K562 (cell line): ENCODE data around the gene EOLA1. TPM values are rescaled to one million over a fixed set of nuclear protein-coding genes. Genes with fewer than 3 reads are reported as not detected.
A peak's percentile ranks its signal among the peaks of the same experiment; 100 is the strongest.

Experiments used
- CTCF ChIP-seq, 3 experiments: IDR thresholded peaks in 2 of 3; conservative IDR thresholded peaks in 1 of 3; 2 replicates each; pipeline ENCODE4 v1.5.1; 2011 to 2012; ENCODE audit warnings: low read length in 3 of 3, mild to moderate bottlenecking in 3 of 3, control low read depth in 2 of 3, improper control_type of control experiment in 1 of 3, inconsistent platforms in 1 of 3, low read depth in 1 of 3, mixed read lengths in 1 of 3, moderate library complexity in 1 of 3; ENCODE audit not compliant: insufficient read depth in 2 of 3
- FOXM1 ChIP-seq, 2 experiments: fragments of 450-650 bp in 1 of 2; sonication (generic) in 1 of 2; formaldehyde crosslinking in 1 of 2; IDR thresholded peaks; 2 replicates each; pipeline versions ENCODE4 v1.6.1 to v1.9.0; 2017 to 2022; ENCODE audit warnings: low read depth in 2 of 2, mild to moderate bottlenecking in 2 of 2, missing genetic modification reagents in 1 of 2, moderate library complexity in 1 of 2
- MEIS2 ChIP-seq: fragments of 450-650 bp; IDR thresholded peaks from 2 replicates; pipeline ENCODE4 v1.6.1; 2014; ENCODE audit warnings: mild to moderate bottlenecking; ENCODE audit not compliant: partially characterized antibody
- REST ChIP-seq, 2 experiments: fragments of 450-650 bp; formaldehyde crosslinking in 1 of 2; IDR thresholded peaks; 2 replicates each; pipeline versions ENCODE4 v1.4.0 to v1.6.1; 2014 to 2020; ENCODE audit warnings: mild to moderate bottlenecking in 2 of 2, borderline replicate concordance in 1 of 2, low read depth in 1 of 2
- SPI1 ChIP-seq: IDR thresholded peaks from 2 replicates; pipeline ENCODE4 v1.6.1; 2011; ENCODE audit warnings: low read depth, low read length, control low read depth, borderline replicate concordance
- polyA plus RNA-seq, 8 experiments: library from polyadenylated mRNA; depleted of rRNA in 4 of 8; stranded (reverse) in 5 of 8; unstranded in 3 of 8; fragments of >200 nt; fragmentation: Nextera tagmentation in 2 of 8; fragmentation: Illumina TruSeq in 1 of 8; extraction: Ambion mirVana in 2 of 8; extraction: Trizol in 1 of 8; gene quantifications; 2 replicates each; pipeline versions ENCODE4 v1.2.1 to v1.2.3, GENCODE V29; 2011 to 2014; ENCODE audit warnings: inconsistent platforms in 1 of 8, missing spikeins in 1 of 8
- total RNA-seq, 7 experiments: library from RNA; depleted of rRNA in 6 of 7; stranded (reverse); fragments of >200 nt in 6 of 7; fragmentation: Illumina TruSeq in 2 of 7; extraction: Trizol in 2 of 7; gene quantifications; 2 replicates each; pipeline versions ENCODE4 v1.2.1 to v1.2.3, GENCODE V29; 2011 to 2021; ENCODE audit warnings: low replicate concordance in 1 of 7

Gene EOLA1
- total and polyA plus RNA-seq, 9 of the 15 experiments (the other 6 are each of a cell fraction or from before 2014, with no cell fraction given), result 6.3 to 32.9 (median 18.2) TPM

DNA sequence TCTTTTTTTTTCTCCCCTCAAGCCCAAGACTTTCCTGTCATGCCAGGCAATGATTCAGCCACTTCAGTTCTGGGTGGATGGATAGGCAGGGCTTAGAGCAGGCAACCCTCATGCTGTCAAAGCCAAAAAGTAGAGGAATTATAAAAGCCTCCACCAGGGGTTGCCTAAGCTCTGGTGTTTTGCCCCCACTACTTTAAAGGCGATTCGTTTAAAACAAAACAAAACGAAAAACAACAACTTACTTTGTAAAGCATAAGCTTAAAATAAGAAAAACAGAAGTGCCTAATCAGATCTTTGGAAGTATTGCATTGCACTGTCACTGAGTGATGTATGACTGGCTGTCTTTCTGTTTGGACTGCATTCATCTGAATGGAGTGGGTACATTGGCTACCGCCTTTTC, 30.4 kb upstream of the EOLA1 start (continued):
- peak; percentile 17; the same call in 1 of the 2 replicates for TF ChIP-seq REST (IDR thresholded peaks at IDR 0.05; ENCODE audit: borderline replicate concordance)
- no peak for TF ChIP-seq REST (CRISPR knock-in tag; IDR thresholded peaks at IDR 0.05; ENCODE audit: low read depth)
- TF ChIP-seq SPI1, result peak; percentile 39; the same call in 1 of the 2 replicates
- peak; percentile 85 for TF ChIP-seq MEIS2
- peak; percentile 27 to 49 (median 47); a peak in 5 of 6 replicates for TF ChIP-seq CTCF (IDR thresholded peaks at IDR 0.05 in 2 of 3, conservative IDR thresholded peaks at IDR 0.05 in 1 of 3; ENCODE audit: insufficient read depth in 2 of 3, low read depth in 1 of 3, low read length in 3 of 3)
- TF ChIP-seq FOXM1 (IDR thresholded peaks at IDR 0.05; ENCODE audit: low read depth), result 0 out of 2 replicates have a peak, but pooled peaks have one; percentile 18
- no peak for TF ChIP-seq FOXM1 (CRISPR knock-in tag; IDR thresholded peaks at IDR 0.05; ENCODE audit: low read depth)
- TF ChIP-seq, all 486 proteins: peak for 9
